Gastroesophageal sphincter (tissue), 3 donors: ENCODE data around the gene CCDC81.

Source experiments
- POLR2A ChIP-seq, 2 donors: fragments of 450-650 bp; IDR thresholded peaks; one replicate each; pipeline ENCODE4 v1.6.1; 2017; ENCODE audit warnings: antibody characterized with exemption in 2 of 2, mild to moderate bottlenecking in 2 of 2, moderate library complexity in 1 of 2
- POLR2AphosphoS5 ChIP-seq: sonication (generic); formaldehyde crosslinking; IDR thresholded peaks from one replicate; pipeline ENCODE4 v1.6.1; 2017; ENCODE audit warnings: antibody characterized with exemption
- TF ChIP-seq, protein P1 (sequence below), 4 experiments: fragments of 200-600 bp in 2 of 4; fragments of 450-650 bp in 2 of 4; sonication (generic) in 1 of 4; IDR thresholded peaks; one replicate each; pipeline ENCODE4 v1.5.1; 2017 to 2019; ENCODE audit warnings: antibody characterized with exemption in 4 of 4, mild to moderate bottlenecking in 2 of 4, moderate library complexity in 2 of 4

GRCh38 chr11:86440305-86440716 lies 65.6 kb downstream of the CCDC81 start:
- no peak for TF ChIP-seq POLR2A (IDR thresholded peaks at IDR 0.05)
- TF ChIP-seq, protein P1, sequence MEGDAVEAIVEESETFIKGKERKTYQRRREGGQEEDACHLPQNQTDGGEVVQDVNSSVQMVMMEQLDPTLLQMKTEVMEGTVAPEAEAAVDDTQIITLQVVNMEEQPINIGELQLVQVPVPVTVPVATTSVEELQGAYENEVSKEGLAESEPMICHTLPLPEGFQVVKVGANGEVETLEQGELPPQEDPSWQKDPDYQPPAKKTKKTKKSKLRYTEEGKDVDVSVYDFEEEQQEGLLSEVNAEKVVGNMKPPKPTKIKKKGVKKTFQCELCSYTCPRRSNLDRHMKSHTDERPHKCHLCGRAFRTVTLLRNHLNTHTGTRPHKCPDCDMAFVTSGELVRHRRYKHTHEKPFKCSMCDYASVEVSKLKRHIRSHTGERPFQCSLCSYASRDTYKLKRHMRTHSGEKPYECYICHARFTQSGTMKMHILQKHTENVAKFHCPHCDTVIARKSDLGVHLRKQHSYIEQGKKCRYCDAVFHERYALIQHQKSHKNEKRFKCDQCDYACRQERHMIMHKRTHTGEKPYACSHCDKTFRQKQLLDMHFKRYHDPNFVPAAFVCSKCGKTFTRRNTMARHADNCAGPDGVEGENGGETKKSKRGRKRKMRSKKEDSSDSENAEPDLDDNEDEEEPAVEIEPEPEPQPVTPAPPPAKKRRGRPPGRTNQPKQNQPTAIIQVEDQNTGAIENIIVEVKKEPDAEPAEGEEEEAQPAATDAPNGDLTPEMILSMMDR (IDR thresholded peaks at IDR 0.05) = no peak
- TF ChIP-seq POLR2AphosphoS5 = peak; percentile 6
